Testis (tissue), 2 donors: ENCODE results near the gene CCSER2.

ENCODE experiments used
- POLR2A ChIP-seq: fragments of 450-650 bp; IDR thresholded peaks from one replicate; pipeline ENCODE4 v1.6.1; 2017; ENCODE audit warnings: antibody characterized with exemption, mild to moderate bottlenecking, moderate library complexity
- TF ChIP-seq, protein P1 (sequence below), 3 experiments: fragments of 450-650 bp in 2 of 3; fragments of 200-600 bp in 1 of 3; sonication (generic) in 1 of 3; IDR thresholded peaks; one replicate each; pipeline ENCODE4 v1.5.1; 2016 to 2019; ENCODE audit warnings: antibody characterized with exemption in 3 of 3, mild to moderate bottlenecking in 2 of 3, moderate library complexity in 1 of 3

DNA sequence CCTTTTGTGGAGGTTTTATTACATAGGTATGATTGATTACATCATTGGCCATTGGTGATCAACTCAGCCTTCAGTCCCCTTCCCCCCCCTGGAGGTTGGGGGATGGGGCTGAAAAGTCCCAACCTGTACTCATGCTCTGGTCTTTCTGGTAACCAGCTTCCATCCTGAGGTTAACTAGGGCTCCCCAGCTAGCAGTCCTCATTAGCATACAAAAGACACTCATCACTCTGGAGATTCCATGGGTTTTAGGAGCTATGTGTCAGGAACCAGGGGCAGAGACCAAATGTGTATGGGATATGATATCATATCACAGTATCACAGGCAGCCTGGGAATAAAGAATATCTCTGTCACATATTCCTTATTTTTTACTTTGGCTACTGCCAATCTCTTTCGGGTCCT is 13.6 kb downstream of the CCSER2 start:
- TF ChIP-seq POLR2A, result no peak
- TF ChIP-seq, protein P1, sequence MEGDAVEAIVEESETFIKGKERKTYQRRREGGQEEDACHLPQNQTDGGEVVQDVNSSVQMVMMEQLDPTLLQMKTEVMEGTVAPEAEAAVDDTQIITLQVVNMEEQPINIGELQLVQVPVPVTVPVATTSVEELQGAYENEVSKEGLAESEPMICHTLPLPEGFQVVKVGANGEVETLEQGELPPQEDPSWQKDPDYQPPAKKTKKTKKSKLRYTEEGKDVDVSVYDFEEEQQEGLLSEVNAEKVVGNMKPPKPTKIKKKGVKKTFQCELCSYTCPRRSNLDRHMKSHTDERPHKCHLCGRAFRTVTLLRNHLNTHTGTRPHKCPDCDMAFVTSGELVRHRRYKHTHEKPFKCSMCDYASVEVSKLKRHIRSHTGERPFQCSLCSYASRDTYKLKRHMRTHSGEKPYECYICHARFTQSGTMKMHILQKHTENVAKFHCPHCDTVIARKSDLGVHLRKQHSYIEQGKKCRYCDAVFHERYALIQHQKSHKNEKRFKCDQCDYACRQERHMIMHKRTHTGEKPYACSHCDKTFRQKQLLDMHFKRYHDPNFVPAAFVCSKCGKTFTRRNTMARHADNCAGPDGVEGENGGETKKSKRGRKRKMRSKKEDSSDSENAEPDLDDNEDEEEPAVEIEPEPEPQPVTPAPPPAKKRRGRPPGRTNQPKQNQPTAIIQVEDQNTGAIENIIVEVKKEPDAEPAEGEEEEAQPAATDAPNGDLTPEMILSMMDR (IDR thresholded peaks at IDR 0.05), result no peak
